GM12872 (cell line): ENCODE results near the gene ATP9A.

Source experiments
- TF ChIP-seq, protein P1 (sequence below): IDR thresholded peaks from 3 replicates; pipeline ENCODE4 v1.5.1; 2011; ENCODE audit warnings: low read depth, mild to moderate bottlenecking, low read length, moderate library complexity; ENCODE audit not compliant: insufficient read depth

Gene ATP9A

DNA sequence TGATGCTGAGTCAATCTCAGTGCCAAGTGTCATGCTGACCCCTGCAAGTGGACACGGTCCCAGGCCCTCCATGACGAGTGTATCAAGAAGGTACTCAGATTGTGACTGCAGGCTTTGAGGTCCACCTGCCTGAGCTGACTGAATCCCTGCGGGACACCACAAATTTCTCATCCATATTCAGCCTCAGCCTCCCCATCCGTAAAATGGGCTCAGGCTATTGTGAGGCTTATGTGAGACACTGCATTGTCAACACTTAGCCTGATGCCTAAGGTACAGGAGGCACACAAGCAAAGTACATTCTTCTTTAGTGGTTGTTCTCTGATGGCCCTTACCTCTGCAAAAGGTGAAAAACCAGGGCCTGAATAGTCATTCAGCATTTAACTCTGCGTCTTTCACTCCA, 155.3 kb downstream of the ATP9A start:
- TF ChIP-seq, protein P1, sequence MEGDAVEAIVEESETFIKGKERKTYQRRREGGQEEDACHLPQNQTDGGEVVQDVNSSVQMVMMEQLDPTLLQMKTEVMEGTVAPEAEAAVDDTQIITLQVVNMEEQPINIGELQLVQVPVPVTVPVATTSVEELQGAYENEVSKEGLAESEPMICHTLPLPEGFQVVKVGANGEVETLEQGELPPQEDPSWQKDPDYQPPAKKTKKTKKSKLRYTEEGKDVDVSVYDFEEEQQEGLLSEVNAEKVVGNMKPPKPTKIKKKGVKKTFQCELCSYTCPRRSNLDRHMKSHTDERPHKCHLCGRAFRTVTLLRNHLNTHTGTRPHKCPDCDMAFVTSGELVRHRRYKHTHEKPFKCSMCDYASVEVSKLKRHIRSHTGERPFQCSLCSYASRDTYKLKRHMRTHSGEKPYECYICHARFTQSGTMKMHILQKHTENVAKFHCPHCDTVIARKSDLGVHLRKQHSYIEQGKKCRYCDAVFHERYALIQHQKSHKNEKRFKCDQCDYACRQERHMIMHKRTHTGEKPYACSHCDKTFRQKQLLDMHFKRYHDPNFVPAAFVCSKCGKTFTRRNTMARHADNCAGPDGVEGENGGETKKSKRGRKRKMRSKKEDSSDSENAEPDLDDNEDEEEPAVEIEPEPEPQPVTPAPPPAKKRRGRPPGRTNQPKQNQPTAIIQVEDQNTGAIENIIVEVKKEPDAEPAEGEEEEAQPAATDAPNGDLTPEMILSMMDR = no peak

DNA sequence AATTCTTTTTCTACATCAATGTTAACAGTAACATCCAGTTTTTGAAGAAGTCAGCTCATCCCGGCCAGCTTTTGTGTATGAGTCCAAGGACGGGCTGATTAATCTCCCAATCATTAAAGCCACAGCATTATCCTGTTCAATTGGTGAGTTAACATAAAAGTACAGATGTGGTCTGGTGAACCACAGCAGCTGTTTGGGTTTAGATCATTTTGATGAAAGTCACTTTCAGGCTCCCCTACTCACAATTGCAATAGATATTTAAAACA, 156.6 kb downstream of the ATP9A start:
- TF ChIP-seq, protein P1 = no peak

DNA sequence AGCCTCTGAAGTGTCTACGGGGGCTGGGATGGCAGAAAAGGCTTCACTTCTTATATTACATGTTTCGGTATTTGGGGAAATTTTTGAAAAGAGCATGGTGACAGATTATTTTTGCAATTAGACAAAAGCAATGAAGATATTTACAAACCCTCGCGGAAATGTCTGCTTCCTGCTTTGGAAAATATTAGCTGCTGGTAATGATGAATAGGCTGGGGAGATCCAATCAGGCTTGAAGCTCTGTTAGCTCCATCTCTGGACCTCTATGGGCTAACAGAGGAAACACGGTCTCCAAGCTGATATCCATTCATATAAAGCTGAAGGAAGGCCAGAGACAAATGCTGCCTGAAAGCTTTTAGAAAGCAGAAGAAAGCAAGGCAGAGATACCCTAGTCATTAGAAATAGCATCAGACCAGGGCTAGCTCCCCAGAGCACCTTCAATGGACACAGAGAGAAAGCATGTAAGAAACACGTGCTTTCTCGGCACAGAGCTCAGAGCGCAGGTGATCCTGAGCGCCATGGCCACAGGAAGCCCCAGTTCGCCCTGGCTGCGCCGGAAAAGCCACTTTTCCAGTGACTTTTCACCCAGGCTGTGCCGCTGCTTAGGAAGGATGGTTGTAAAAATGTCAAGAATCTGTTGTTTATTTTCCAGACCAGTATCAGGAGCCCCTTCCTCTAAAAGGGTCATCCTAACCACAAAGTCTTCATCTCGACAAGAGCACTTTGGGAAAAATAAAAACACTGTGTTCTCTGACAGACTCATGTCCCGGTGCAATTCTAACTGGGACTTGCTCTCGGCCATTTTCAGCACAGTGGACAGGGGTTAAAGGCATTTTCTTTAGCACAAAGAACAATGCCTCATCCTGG, 157.2 kb downstream of the ATP9A start:
- TF ChIP-seq, protein P1 = no peak

DNA sequence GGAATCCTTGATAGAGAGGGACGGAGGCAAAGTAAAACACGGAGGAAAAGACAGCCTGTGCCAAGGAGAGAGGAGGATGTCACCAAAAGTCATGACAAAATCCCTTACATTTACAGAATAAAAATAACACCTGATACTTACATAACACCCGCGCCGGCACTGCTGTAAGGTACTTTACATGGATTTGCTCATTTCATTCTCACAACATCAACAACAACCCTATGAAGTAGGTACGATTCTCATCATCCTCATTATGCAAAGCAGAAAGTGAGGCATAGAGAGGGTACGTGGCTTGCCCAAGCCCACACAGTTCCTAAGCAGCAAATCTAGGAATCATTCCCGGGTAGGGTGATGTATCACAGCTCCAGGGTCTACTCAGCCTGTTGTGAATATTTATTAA, 158.1 kb downstream of the ATP9A start:
- TF ChIP-seq, protein P1 = no peak

DNA sequence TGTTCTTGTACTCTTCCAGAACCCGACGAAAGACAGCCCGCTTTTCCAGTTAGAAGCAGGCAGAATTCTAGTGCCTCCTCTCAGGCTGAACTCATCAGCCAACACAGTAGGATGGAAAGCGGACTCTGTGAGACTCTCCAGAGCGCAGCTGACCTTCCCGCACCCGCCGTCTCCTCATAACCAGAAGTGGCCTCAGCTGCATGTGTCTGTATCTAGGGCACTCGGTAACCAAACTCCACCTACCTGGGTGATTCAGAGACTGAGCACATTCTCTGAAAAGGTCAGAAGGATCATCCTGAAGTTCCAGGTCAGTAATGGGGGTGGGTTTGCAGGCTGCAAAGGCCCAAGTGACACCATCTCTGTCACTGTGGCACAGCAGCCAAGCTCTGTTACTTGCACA, 158.9 kb downstream of the ATP9A start:
- TF ChIP-seq, protein P1 = no peak

DNA sequence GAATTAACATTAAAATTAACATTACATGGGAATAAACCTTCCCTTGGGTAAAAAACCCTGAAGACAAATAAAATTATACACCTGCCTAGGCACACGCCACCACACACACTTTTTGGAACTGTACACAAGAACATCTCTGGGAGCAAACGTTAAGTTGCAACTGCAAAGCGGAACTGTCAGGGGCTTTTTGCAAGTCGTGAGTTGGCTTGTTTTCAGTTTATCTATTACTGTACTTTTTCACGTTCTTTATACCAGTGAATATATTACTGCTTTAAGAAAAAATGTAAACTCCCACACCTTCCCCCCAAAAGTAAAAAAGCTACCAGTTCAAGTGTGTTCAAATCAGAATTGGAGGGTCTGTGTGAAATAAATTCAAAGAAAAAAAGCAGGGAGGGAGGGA, 160.1 kb downstream of the ATP9A start:
- TF ChIP-seq, protein P1 = no peak

DNA sequence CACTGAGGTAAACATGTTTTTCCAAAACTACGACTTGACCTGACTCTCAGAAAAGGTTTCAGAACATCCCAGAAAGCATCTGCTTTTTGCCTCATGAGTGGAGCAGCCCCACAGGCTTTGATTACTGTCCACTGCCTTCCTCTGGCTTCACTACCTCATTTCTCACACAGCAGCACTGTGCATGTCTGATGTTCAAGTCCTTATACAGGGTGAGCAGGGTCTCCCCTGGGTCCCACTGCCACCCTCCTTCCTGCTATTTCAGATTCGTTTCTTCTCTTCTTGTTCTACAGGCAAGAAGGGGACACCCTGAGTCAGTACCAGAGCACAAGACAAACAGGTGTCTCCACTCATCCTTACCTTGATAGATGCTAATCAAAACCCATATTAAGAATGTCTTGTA, 161.0 kb downstream of the ATP9A start:
- TF ChIP-seq, protein P1 = no peak

DNA sequence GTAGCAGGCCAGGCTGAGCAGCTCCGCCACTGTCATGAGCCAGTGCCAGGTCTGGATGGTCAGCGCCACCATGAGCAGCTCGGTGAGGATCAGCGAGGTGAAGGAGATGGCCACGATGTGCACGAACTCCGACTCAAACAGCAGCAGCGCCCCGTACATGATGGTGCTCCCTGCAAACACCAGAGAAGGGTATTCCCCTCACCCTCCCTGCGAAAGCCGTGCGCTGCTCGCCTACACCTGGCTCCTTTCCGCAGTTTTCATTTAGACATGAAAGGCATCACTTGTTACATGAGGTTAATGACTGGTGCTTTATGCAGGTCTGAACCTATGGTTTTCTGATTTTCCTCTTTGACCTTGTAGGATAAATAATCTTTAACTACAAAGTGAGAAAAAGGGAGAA, 163.3 kb downstream of the ATP9A start:
- TF ChIP-seq, protein P1 = no peak
